Osteoblast (primary cell): ENCODE measurements around the gene PACS2. TPM values are rescaled to one million over a fixed set of nuclear protein-coding genes. Genes with fewer than 3 reads are reported as not detected.
A peak's percentile ranks its signal among the peaks of the same experiment; 100 is the strongest.

Source experiments
- DNase-seq: peaks from one replicate; pipeline ENCODE4 v3.0.0; 2011; ENCODE audit warnings: low spot score, mixed read lengths; ENCODE audit not compliant: insufficient read length; ENCODE audit errors: missing footprints
- H2AFZ ChIP-seq: 2 replicates; pipeline ENCODE4 v1.6.0; 2011; ENCODE audit warnings: mild to moderate bottlenecking, low read length
- H3K27ac ChIP-seq: 2 replicates; pipeline ENCODE4 v1.5.1; 2011; ENCODE audit warnings: mild to moderate bottlenecking, low read depth, low read length, moderate library complexity
- H3K27me3 ChIP-seq: 2 replicates; pipeline ENCODE4 v1.6.0; 2012; ENCODE audit warnings: mild to moderate bottlenecking, control low read depth, inconsistent platforms, low read length, moderate library complexity; ENCODE audit not compliant: insufficient read depth
- H3K36me3 ChIP-seq: 2 replicates; pipeline ENCODE4 v1.5.1; 2011; ENCODE audit warnings: mild to moderate bottlenecking, low read length, control low read depth, moderate library complexity; ENCODE audit not compliant: insufficient read depth
- H3K4me1 ChIP-seq: 2 replicates; pipeline ENCODE4 v1.5.1; 2011; ENCODE audit warnings: mild to moderate bottlenecking, low read length, control low read depth, moderate library complexity; ENCODE audit not compliant: insufficient read depth
- H3K4me2 ChIP-seq: 2 replicates; pipeline ENCODE4 v1.6.0; 2011; ENCODE audit warnings: mild to moderate bottlenecking, low read length; ENCODE audit not compliant: insufficient read depth
- H3K4me3 ChIP-seq: fragments of 200-600 bp; sonication (generic); 3 replicates; pipeline ENCODE4 v1.5.1; 2012; ENCODE audit warnings: mild to moderate bottlenecking, low read length, inconsistent platforms; ENCODE audit not compliant: insufficient read depth
- H3K79me2 ChIP-seq: 2 replicates; pipeline ENCODE4 v1.6.0; 2012; ENCODE audit warnings: mild to moderate bottlenecking, low read length, control low read depth, inconsistent platforms; ENCODE audit not compliant: insufficient read depth
- H3K9me3 ChIP-seq: 2 replicates; pipeline ENCODE4 v1.5.1; 2011; ENCODE audit warnings: low read depth, low read length, control low read depth
- H4K20me1 ChIP-seq: 2 replicates; pipeline ENCODE4 v1.6.0; 2012; ENCODE audit warnings: mild to moderate bottlenecking, low read length, control low read depth; ENCODE audit not compliant: insufficient read depth
- CTCF ChIP-seq: IDR thresholded peaks from 2 replicates; pipeline ENCODE4 v1.5.1; 2011; ENCODE audit warnings: mild to moderate bottlenecking, low read depth, low read length, moderate library complexity; ENCODE audit errors: extremely low read depth
- total RNA-seq: library from RNA; depleted of rRNA; stranded (reverse); fragments of >200 nt; gene quantifications from 2 replicates; pipeline ENCODE4 v1.2.3, GENCODE V29; 2012

The PACS2 gene
- total RNA-seq, 1 donor = 81.1 TPM

- H3K27me3 ChIP-seq = no peaks in the 10 kb centered on the region
- H3K79me2 ChIP-seq = no peaks in the 10 kb centered on the region
- H3K36me3 ChIP-seq = no peaks in the 10 kb centered on the region
- DNase-seq = no peak
- no peak overlapping the region for H3K4me3 ChIP-seq
- no peak overlapping the region for H3K27ac ChIP-seq
- no peak for TF ChIP-seq CTCF
- H2AFZ ChIP-seq = no peak overlapping the region
- no peaks in the 10 kb centered on the region for H3K9me3 ChIP-seq
- no peak overlapping the region for H3K4me2 ChIP-seq
- no peaks in the 10 kb centered on the region for H3K4me1 ChIP-seq
- no peaks in the 10 kb centered on the region for H4K20me1 ChIP-seq
These were observed 66.2 kb downstream of the PACS2 start for GRCh38 chr14:105380756-105381155.

DNA sequence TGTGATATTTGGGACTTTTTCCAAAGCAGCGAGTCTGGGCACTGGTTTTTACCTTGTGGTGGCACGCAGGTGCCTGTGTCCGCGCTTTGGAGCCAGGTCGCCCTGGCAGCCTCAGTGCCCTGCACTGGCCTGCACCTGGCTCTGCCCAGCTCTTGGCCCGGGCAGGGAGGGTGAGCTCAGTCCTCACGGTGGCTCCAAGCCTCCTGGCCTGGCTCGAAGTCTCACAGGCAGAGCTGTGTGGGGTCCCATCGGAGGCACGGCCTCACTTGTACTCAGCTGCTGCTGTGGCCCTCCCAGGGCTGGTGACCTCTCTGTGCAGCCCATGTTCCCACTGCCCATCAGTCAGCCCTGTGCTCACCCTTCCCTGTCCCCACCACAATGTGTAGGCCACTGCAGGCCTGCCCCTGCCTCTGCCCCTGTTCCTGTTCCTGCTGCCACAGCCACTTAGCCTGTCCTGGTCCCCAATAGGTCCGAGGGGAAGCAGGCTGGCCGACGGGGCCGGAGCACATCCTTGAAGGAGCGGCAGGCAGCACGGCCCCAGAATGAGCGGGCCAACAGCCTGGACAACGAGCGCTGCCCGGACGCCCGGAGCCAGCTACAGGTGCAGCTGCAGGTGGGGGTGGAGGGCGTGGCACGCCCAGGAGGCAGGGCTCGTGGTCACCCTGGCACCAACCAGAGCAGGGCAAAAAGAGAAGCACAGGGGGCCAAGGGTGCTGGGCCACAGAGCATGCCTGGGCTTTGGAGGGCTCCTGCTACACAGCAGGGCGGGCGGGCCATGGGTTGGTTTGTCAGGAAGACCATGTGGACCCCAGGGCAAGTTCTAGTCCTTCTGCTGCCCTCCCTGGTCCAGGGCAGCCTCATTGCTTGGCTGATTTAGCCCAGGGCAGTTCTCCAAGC is 67.1 kb downstream of the PACS2 start:
- TF ChIP-seq CTCF = no peak
- Histone ChIP-seq H3K27me3 (no peaks in the 10 kb centered on the region), H3K79me2 (no peaks in the 10 kb centered on the region), H2AFZ (no peak overlapping the region), H3K4me3 (no peak overlapping the region), H3K4me2 (no peak overlapping the region), H3K9me3 (no peaks in the 10 kb centered on the region), H3K4me1 (no peaks in the 10 kb centered on the region), H3K27ac (no peak overlapping the region), H4K20me1 (no peaks in the 10 kb centered on the region), H3K36me3 (no peaks in the 10 kb centered on the region)
- peak; percentile 80 for DNase-seq

DNA sequence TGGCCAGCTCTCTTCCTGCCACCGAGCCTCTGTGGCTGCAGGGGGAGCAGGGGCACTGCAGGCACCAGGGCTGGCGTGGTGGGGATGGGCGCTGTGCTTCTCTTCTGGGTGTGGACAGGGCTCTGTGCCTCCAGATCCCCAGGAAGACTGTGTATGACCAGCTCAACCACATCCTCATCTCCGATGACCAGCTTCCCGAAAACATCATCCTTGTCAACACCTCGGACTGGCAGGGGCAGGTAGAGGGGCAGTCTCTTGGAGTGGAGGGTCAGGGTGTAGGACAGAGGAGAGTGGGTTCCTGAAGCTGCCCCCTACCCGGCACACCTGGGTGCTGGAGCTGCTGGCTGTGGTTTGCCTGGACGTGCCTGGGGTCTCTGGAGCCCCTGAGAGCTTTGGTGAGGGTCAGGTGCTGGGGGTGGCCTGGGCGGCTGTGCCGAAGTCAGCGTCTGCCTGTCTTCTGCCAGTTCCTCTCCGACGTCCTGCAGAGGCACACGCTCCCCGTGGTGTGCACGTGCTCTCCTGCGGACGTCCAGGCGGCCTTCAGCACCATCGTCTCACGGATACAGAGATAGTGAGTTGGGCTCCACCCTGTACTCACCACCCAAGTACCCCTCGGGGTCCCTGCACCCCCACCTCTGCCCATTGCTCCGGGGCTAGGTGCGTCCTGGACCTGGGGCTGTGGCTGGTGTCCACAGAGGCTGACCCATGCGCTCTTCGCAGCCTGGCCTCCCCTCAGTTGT is 68.0 kb downstream of the PACS2 start:
- no peaks in the 10 kb centered on the region for H3K27me3 ChIP-seq
- DNase-seq = peak; percentile 76
- no peaks in the 10 kb centered on the region for H3K79me2 ChIP-seq
- no peak overlapping the region for H3K4me3 ChIP-seq
- no peaks in the 10 kb centered on the region for H3K36me3 ChIP-seq
- H4K20me1 ChIP-seq = no peaks in the 10 kb centered on the region
- H2AFZ ChIP-seq = no peak overlapping the region
- no peak overlapping the region for H3K27ac ChIP-seq
- H3K4me2 ChIP-seq = no peak overlapping the region
- no peaks in the 10 kb centered on the region for H3K4me1 ChIP-seq
- H3K9me3 ChIP-seq = no peaks in the 10 kb centered on the region
- no peak for TF ChIP-seq CTCF
